ENCODE data around the gene CFAP119.

- no peak for TF ChIP-seq CTCF (IDR thresholded peaks at IDR 0.05)
- TF ChIP-seq POLR2A (IDR thresholded peaks at IDR 0.05): no peak
- no peak for TF ChIP-seq POLR2AphosphoS5 (IDR thresholded peaks at IDR 0.05)
- TF ChIP-seq EP300 (IDR thresholded peaks at IDR 0.05): no peak
Observed at GRCh38 chr16:30782486-30783279, 20.8 kb upstream of the CFAP119 start.

Measured in stomach (tissue), 4 donors.